ENCODE measurements around the gene KCNIP1.

KCNIP1 gene

GRCh38 chr5:170606941-170607340 lies 103.1 kb downstream of the KCNIP1 start:
- no peaks in the 10 kb centered on the region for H3K9me2 ChIP-seq (replicated peaks; ENCODE audit: low read depth, low read length)
- no peak overlapping the region for H3K4me3 ChIP-seq (ENCODE audit: low read length, poor library complexity, severe bottlenecking)
- no peaks in the 10 kb centered on the region for H3K79me2 ChIP-seq (ENCODE audit: insufficient read depth, low read length)
- H3K36me3 ChIP-seq (ENCODE audit: insufficient read depth, low read length) = no peaks in the 10 kb centered on the region
- no peaks in the 10 kb centered on the region for H3K27me3 ChIP-seq (ENCODE audit: insufficient read depth, low read length, poor library complexity, severe bottlenecking)
- no peak overlapping the region for H2AFZ ChIP-seq (ENCODE audit: low read length)
- no peak overlapping the region for H3K4me2 ChIP-seq (ENCODE audit: low read depth, low read length, poor library complexity, severe bottlenecking)
- no peak overlapping the region for H3K9ac ChIP-seq (ENCODE audit: low read depth, low read length, poor library complexity, severe bottlenecking)
- TF ChIP-seq EZH2phosphoT487 (IDR thresholded peaks at IDR 0.05; ENCODE audit: borderline replicate concordance) = no peak
- TF ChIP-seq CTCF (conservative IDR thresholded peaks at IDR 0.05; ENCODE audit: low read length) = no peak
- H4K20me1 ChIP-seq (ENCODE audit: insufficient read depth, low read length, poor library complexity, severe bottlenecking) = no peaks in the 10 kb centered on the region
- H3K9me3 ChIP-seq (ENCODE audit: insufficient read depth, low read depth, low read length) = no peaks in the 10 kb centered on the region
- no peaks in the 10 kb centered on the region for H3F3A ChIP-seq (ENCODE audit: low read depth)
- H3K4me1 ChIP-seq (ENCODE audit: insufficient read depth, low read length, poor library complexity, severe bottlenecking) = no peaks in the 10 kb centered on the region

- no peak overlapping the region for H3K4me3 ChIP-seq (ENCODE audit: low read length, poor library complexity, severe bottlenecking)
These were observed 107.8 kb downstream of the KCNIP1 start for GRCh38 chr5:170611449-170612090.

GRCh38 chr5:170612256-170612678 lies 108.4 kb downstream of the KCNIP1 start:
- H3K4me2 ChIP-seq (ENCODE audit: low read depth, low read length, poor library complexity, severe bottlenecking) = no peak overlapping the region
- H3K27me3 ChIP-seq (ENCODE audit: insufficient read depth, low read length, poor library complexity, severe bottlenecking) = no peaks in the 10 kb centered on the region
- H3K9me2 ChIP-seq (replicated peaks; ENCODE audit: low read depth, low read length) = no peaks in the 10 kb centered on the region
- no peaks in the 10 kb centered on the region for H3K4me1 ChIP-seq (ENCODE audit: insufficient read depth, low read length, poor library complexity, severe bottlenecking)
- no peaks in the 10 kb centered on the region for H3F3A ChIP-seq (ENCODE audit: low read depth)
- no peaks in the 10 kb centered on the region for H3K79me2 ChIP-seq (ENCODE audit: insufficient read depth, low read length)
- H2AFZ ChIP-seq (ENCODE audit: low read length) = no peak overlapping the region
- H4K20me1 ChIP-seq (ENCODE audit: insufficient read depth, low read length, poor library complexity, severe bottlenecking) = no peaks in the 10 kb centered on the region
- TF ChIP-seq CTCF (conservative IDR thresholded peaks at IDR 0.05; ENCODE audit: low read length) (no peak), EZH2phosphoT487 (IDR thresholded peaks at IDR 0.05; ENCODE audit: borderline replicate concordance) (no peak)
- no peak overlapping the region for H3K9ac ChIP-seq (ENCODE audit: low read depth, low read length, poor library complexity, severe bottlenecking)
- no peaks in the 10 kb centered on the region for H3K9me3 ChIP-seq (ENCODE audit: insufficient read depth, low read depth, low read length)
- no peaks in the 10 kb centered on the region for H3K36me3 ChIP-seq (ENCODE audit: insufficient read depth, low read length)
- H3K4me3 ChIP-seq (ENCODE audit: low read length, poor library complexity, severe bottlenecking) = no peak overlapping the region

More at GRCh38 chr5:170611449-170612090, 107.8 kb downstream of the KCNIP1 start:
- Histone ChIP-seq H3K79me2 (ENCODE audit: insufficient read depth, low read length) (no peaks in the 10 kb centered on the region), H2AFZ (ENCODE audit: low read length) (no peak overlapping the region), H3K36me3 (ENCODE audit: insufficient read depth, low read length) (no peaks in the 10 kb centered on the region), H4K20me1 (ENCODE audit: insufficient read depth, low read length, poor library complexity, severe bottlenecking) (no peaks in the 10 kb centered on the region), H3K9ac (ENCODE audit: low read depth, low read length, poor library complexity, severe bottlenecking) (no peak overlapping the region), H3K4me1 (ENCODE audit: insufficient read depth, low read length, poor library complexity, severe bottlenecking) (no peaks in the 10 kb centered on the region), H3K27me3 (ENCODE audit: insufficient read depth, low read length, poor library complexity, severe bottlenecking) (no peaks in the 10 kb centered on the region), H3K9me3 (ENCODE audit: insufficient read depth, low read depth, low read length) (no peaks in the 10 kb centered on the region), H3F3A (ENCODE audit: low read depth) (no peaks in the 10 kb centered on the region), H3K9me2 (replicated peaks; ENCODE audit: low read depth, low read length) (no peaks in the 10 kb centered on the region), H3K4me2 (ENCODE audit: low read depth, low read length, poor library complexity, severe bottlenecking) (no peak overlapping the region)
- TF ChIP-seq CTCF (conservative IDR thresholded peaks at IDR 0.05; ENCODE audit: low read length) = no peak
- no peak for TF ChIP-seq EZH2phosphoT487 (IDR thresholded peaks at IDR 0.05; ENCODE audit: borderline replicate concordance)

All from Loucy (cell line).